Stimulated activated CD4-positive, alpha-beta T cell treated with anti-CD3 and anti-CD28 coated beads, TNF-alpha, amount 100 ng/mL, for 1 hour (primary cell): ENCODE results near the gene GAB2.
A peak's percentile ranks its signal among the peaks of the same experiment; 100 is the strongest.
"Not testable (repeated sequence)": the region's sequence is repeated elsewhere in the genome, so short reads cannot be mapped to it uniquely, and the experiment has no call there.

Experiments
- DNase-seq, 3 donors: peaks; one replicate each; pipeline ENCODE4 v3.0.0-alpha.2; 2020; ENCODE audit warnings: low read depth in 3 of 3, low spot score in 1 of 3

The GAB2 gene

GRCh38 chr11:78417175-78417887 lies at the start of gene GAB2:
Gene GAB2, minus strand, starts transcription at chr11:78417820. Its CDS starts 100 bp downstream, at chr11:78417720.
- DNase-seq: peak in 1 of 3 donors; percentile 10

- DNase-seq: no peak
Observed at GRCh38 chr11:78467370-78467769, 49.8 kb upstream of the GAB2 start.

DNA sequence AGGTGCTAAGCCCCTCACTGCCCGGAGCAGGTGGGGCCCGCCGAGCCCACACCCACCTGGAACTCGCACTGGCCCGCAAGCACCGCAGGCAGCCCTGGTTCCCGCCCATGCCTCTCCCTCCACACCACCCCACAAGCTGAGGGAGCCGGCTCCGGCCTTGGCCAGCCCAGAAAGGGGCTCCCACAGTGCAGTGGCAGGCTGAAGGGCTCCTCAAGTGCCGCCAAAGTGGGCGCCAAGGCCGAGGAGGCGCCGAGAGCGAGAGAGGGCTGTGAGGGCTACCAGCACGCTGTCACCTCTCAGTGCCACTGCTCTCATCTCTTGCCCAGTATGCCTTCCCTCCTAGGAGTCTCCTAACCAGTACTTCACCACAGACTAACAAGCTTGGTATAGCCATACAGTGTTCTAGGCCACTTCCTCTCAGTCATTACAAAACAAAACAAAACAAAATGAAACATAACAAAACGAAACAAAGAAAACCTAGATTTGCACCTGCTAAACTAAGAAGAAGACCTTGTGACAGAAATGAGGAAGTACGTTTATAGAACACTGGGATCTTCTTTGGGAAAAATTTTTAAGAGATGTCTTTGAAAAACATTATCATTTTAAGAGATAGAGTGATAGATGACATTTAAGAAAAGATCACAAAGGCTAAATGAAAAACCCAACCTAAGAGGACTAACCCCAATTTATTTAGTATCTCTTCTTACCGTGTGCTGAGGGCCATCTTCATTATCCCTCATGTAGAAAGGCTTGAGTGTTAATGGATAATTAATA lies 47.7 kb upstream of the GAB2 start:
- DNase-seq: no peak

DNA sequence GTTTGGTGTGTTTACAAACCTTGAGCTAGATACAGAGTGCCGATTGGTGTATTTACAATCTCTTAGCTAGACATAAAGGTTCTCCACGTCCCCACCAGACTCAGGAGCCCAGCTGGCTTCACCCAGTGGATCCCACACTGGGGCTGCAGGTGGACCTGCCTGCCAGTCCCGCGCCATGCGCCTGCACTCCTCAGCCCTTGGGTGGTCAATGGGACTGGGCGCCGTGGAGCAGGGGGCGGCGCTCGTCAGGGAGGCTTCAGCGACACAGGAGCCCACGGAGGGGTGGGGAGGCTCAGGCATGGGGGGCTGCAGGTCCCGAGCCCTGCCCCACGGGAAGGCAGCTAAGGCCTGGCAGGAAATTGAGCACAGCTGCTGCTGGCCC lies 47.2 kb upstream of the GAB2 start:
- not testable (repeated sequence) for DNase-seq

GRCh38 chr11:78460471-78460870 lies 42.9 kb upstream of the GAB2 start:
- no peak for DNase-seq

GRCh38 chr11:78459738-78460137 lies 42.1 kb upstream of the GAB2 start:
- DNase-seq: no peak

GRCh38 chr11:78457448-78457847 lies 39.8 kb upstream of the GAB2 start:
- no peak for DNase-seq

GRCh38 chr11:78453140-78453935 lies 35.7 kb upstream of the GAB2 start:
- no peak for DNase-seq

DNA sequence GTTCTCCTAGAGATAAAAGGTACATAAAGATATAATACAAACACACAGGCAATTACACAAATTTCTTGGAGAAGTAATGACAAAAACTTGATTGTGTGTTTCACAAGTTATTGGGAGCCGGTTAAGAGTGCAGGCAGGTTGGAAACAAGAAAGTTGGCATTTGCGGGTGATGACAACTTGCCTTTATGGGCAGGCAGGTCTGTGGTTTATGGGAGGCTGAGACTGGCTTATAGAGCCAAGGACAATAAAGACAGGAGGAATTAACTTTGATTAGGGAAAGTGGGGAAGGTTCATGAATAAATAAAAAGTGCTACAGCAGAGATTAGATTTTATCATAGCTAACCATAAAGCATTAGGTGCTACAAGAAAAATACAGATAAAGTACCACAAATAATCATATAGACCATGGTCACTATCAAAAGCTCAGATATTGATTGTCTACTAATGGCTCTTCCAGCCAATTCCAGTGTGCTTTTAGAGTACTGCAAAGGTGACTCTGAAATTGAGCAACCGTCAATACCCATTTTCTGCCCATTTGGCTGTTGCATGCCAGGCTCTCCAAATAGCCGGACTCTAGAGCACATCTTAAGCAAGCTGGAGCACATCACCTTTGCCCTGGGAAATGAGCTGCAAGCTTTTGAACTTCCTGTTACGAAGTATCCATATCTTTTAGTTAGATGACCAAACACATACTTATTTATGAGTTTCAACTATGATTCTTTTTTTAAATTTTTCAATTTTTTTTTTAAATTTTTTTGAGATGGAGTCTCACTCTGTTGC lies 33.9 kb upstream of the GAB2 start:
- DNase-seq: no peak

GRCh38 chr11:78450866-78451265 lies 33.2 kb upstream of the GAB2 start:
- no peak for DNase-seq

DNA sequence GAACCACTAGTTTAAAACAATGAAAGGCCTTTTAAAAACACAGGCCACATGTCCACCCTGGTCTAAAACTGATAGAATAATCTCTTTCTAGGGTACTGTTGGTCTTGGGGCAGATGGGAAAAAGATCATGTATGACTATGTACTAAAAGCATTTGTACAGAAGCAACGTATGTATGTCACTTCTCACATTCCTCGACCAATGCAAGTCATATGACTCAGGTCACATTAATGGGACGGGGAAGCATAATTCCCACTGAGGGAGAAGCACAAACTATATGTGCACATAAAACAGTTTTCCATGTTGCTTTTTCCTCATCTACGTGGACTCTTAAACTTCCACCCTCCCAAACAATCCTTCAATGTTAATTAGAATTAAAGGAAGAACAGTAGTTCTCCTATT lies 32.2 kb upstream of the GAB2 start:
- no peak for DNase-seq

DNA sequence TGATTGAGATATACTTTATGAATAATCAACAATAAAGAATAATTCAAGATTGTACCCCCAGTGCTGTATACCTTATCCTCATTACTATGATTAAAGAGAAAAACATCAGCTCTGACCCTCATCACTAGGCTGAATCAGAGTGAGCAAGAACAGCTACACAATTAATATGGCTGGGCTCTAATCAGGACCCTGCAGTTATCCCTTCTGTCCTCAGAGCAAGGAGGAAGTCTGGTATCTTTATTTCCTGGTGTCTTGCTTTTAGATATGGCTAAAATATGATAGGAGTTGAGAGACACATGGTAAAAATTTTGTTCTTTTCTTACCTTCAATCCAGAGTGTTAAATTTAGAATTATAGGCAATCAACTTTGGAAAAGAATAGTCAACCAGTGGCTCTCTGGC lies 28.6 kb upstream of the GAB2 start:
- no peak for DNase-seq

DNA sequence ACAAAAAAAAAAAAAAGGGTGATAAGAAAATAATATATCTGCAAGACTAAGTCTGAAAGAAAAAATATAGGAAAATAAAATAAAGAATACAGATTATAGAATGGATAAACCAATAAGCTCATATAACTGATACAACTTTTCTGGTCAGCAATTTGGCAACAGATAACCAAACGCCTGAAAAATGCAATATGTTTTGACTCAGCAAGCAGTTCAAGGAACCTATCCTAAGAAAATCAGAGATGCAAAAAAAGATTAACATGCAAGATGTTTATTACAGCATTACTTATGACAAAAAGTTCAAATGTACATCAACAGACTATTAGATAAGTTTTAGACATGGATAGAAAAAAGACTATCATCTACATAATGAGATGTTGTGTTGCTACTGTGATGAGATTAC lies 27.1 kb upstream of the GAB2 start:
- no peak for DNase-seq

DNA sequence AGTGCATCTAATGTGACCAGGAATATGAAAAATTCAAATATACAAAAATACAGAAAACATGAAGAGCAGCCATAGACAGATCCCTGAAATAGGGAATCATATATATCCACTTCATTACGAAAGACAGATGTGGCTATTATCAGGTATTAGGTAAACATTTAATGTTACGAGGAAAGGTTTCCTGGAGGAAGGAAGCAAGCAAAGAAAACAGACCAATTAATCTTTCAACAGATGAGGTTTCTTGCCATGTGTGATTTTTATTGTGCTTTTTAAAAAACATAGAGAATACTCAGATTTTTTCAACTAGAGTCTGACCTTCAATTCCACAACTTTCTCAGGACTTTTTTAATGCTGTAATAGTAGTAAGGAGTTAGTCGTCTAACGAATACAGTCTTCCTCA lies 24.3 kb upstream of the GAB2 start:
- DNase-seq: no peak

- DNase-seq: no peak
Observed at GRCh38 chr11:78438298-78438975, 20.8 kb upstream of the GAB2 start.

- no peak for DNase-seq
Observed at GRCh38 chr11:78432956-78433355, 15.3 kb upstream of the GAB2 start.

DNA sequence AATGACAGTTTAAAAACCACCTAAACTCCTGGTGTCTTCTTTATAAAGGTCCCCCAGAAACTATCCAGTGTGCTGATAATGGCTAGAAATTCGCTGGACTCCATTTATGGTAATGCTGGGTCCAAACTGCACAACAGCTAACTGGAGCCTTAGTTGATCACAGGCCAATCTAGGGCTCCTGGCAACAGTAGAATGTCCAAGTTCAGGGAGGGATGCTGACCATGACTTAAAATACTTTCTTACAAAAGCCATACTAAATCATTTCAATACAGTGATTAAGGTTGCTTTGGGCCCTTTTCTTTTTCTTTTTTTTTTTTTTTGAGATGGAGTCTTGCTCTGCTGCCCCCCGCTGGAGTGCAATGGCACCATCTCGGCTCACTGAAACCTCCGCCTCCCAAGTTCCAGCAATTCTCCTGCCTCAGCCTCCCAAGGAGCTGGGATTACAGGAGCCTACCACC lies 14.5 kb upstream of the GAB2 start:
- DNase-seq: no peak

DNA sequence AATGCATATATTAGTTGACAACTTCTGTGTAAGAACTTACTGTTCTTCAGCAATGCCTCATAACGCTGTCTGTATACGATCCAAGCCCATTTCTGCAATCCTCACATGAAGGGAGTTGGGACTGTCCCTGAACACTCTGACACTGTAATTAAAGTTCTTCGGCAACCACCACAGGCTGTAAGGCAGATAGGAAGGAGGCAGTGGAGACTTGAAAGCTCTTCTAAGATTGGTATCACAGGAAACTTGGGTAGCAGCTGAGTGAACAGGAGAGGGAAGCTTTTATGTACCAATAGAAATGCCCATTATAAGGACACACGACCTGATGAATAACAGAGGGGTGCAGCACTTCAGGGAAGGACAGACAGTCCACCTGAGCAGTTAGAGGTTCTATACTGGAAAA lies 12.0 kb upstream of the GAB2 start:
- no peak for DNase-seq

DNA sequence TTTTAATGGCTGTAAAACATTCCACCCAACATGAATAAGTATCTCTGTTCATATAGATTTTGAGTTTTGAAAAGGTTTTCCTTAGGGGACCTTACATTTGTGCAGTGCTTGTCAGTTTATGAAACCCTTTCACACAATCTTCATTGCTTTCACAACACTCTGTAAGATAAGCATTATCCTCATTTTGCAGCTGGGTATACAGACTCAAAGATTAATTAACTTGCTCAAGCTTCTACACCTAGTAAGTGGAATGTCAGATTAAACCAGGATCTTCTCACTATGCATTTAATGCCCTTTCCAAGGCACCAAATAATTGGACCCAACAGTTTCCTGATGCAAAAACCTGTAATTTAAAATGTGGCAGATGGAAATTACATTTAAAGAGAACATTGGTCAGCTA lies 11.6 kb upstream of the GAB2 start:
- no peak for DNase-seq

DNA sequence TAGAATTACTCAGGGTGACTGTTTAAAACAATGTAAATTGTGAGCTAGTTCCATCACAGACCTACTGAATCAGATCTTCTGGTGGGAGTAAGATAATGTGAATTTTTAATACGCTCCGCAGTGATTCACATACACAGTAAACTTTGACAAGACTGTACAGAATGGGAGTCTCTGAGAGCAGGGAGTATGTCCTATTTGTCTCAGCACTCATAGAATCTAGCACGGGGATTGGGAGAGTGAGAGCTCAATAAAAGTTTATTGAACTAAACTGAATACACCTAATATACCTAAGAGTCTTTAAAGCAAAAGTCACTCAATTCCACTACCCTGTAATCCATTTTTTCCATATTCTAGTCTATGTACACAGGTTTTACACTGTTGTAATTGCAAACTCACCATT lies 11.2 kb upstream of the GAB2 start:
- no peak for DNase-seq

GRCh38 chr11:78428266-78428636 lies 10.6 kb upstream of the GAB2 start:
- DNase-seq: no peak
